Activated B cell treated with CpG ODN at 0.5 μM for 24 hours (primary cell): ENCODE data around the gene PI16. TPM values are rescaled to one million over a fixed set of nuclear protein-coding genes. Genes with fewer than 3 reads are reported as not detected.

Experiments used
- ATAC-seq: fragments of 200-7000 bp; cut with Tn5 transposase; one replicate; pipeline ENCODE4 v1.10.0; 2021; ENCODE audit warnings: low read depth, mild to moderate bottlenecking, moderate library complexity
- CTCF ChIA-PET: fragments of 350-600 bp; sonication (Branson Sonifier 250); formaldehyde crosslinking; loops from one replicate; lab custom pipeline; 2021; ENCODE audit warnings: antibody characterized with exemption; lab: Charles Lee
- POLR2A ChIA-PET: fragments of 350-600 bp; sonication (Branson Sonifier 250); formaldehyde crosslinking; loops from one replicate; lab custom pipeline; 2021; ENCODE audit warnings: antibody characterized with exemption; lab: Charles Lee
- DNase-seq: peaks from one replicate; pipeline ENCODE4 v3.0.0; 2022
- H3K27ac Mint-ChIP-seq: one replicate; pipeline ENCODE4 v1.8.0; 2020; ENCODE audit warnings: mixed read lengths
- H3K27me3 Mint-ChIP-seq: one replicate; pipeline ENCODE4 v1.8.0; 2021; ENCODE audit warnings: mixed read lengths
- H3K36me3 Mint-ChIP-seq: one replicate; pipeline ENCODE4 v1.8.0; 2021; ENCODE audit warnings: low read depth, mixed read lengths
- H3K4me1 Mint-ChIP-seq: one replicate; pipeline ENCODE4 v1.8.0; 2021; ENCODE audit warnings: mixed read lengths
- H3K4me3 Mint-ChIP-seq: one replicate; pipeline ENCODE4 v1.8.0; 2020; ENCODE audit warnings: mild to moderate bottlenecking, mixed read lengths
- H3K9me3 Mint-ChIP-seq: one replicate; pipeline ENCODE4 v1.8.0; 2020; ENCODE audit warnings: mixed read lengths
- CTCF ChIP-seq: fragments of 200-600 bp; IDR thresholded peaks from one replicate; pipeline ENCODE4 v1.8.0; 2022; ENCODE audit warnings: antibody characterized with exemption, mild to moderate bottlenecking
- intact Hi-C: fragments of 100-400 bp; cut with micrococcal nuclease; formaldehyde crosslinking; loops from one replicate; pipeline ENCODE4 v1.15.1; 2024
- total RNA-seq: library from RNA; stranded (reverse); gene quantifications from 2 replicates; pipeline ENCODE4 v1.2.3, GENCODE V29; 2022

PI16 gene
- total RNA-seq, 1 donor from 2014 or later, result 0.78 TPM

GRCh38 chr6:36968266-36968977 lies 13.9 kb downstream of the PI16 start:
- Mint-ChIP-seq H3K27ac (no peak overlapping the region), H3K4me1 (peaks cover 17% of the 10 kb centered on the region), H3K9me3 (no peaks in the 10 kb centered on the region), H3K27me3 (no peaks in the 10 kb centered on the region), H3K36me3 (peaks cover 69% of the 10 kb centered on the region), H3K4me3 (no peak overlapping the region)
- ChIA-PET POLR2A (interaction anchor here (1.0 kb wide), 1 partner anchor 37 kb away, joined by 3 read pairs; the partner anchor contains the start of gene FGD2), CTCF (no interaction called here)
- intact Hi-C loops, result no loop called here
- DNase-seq (no peak), ATAC-seq (no peak)
- no peak for TF ChIP-seq CTCF

- POLR2A ChIA-PET, result interaction anchor here (1.0 kb wide), 1 partner anchor 37 kb away, joined by 3 read pairs; the partner anchor contains the start of gene FGD2
- Mint-ChIP-seq H3K9me3 (no peaks in the 10 kb centered on the region), H3K36me3 (peaks cover 77% of the 10 kb centered on the region), H3K27ac (no peak overlapping the region), H3K27me3 (no peaks in the 10 kb centered on the region), H3K4me1 (peaks cover 8% of the 10 kb centered on the region), H3K4me3 (no peak overlapping the region)
- DNase-seq, result no peak
- no peak for ATAC-seq
- intact Hi-C loops, result no loop called here
- CTCF ChIA-PET, result no interaction called here
- TF ChIP-seq CTCF, result no peak
These were observed 14.7 kb downstream of the PI16 start for GRCh38 chr6:36969240-36969691.

GRCh38 chr6:36969988-36970891 lies 15.7 kb downstream of the PI16 start:
- no peak overlapping the region for H3K4me3 Mint-ChIP-seq
- ChIA-PET CTCF (no interaction called here), POLR2A (no interaction called here)
- no peaks in the 10 kb centered on the region for H3K27me3 Mint-ChIP-seq
- H3K4me1 Mint-ChIP-seq, result no peaks in the 10 kb centered on the region
- TF ChIP-seq CTCF, result no peak
- DNase-seq (no peak), ATAC-seq (no peak)
- no peaks in the 10 kb centered on the region for H3K9me3 Mint-ChIP-seq
- intact Hi-C loops, result no loop called here
- H3K36me3 Mint-ChIP-seq, result peaks cover 87% of the 10 kb centered on the region
- H3K27ac Mint-ChIP-seq, result no peak overlapping the region

- Mint-ChIP-seq H3K36me3 (peaks cover 94% of the 10 kb centered on the region), H3K9me3 (no peaks in the 10 kb centered on the region), H3K4me1 (no peaks in the 10 kb centered on the region), H3K27ac (no peak overlapping the region), H3K4me3 (no peak overlapping the region), H3K27me3 (no peaks in the 10 kb centered on the region)
- DNase-seq (no peak), ATAC-seq (no peak)
- ChIA-PET POLR2A (no interaction called here), CTCF (interaction anchor here (2.7 kb wide), 1 partner anchor 47 kb away, joined by 8 read pairs; no protein-coding TSS in a partner anchor)
- TF ChIP-seq CTCF, result no peak
- intact Hi-C loops, result no loop called here
These were observed 16.6 kb downstream of the PI16 start for GRCh38 chr6:36970892-36971842.
